IMR-90 (cell line): ENCODE results near the gene EDN3. TPM values are rescaled to one million over a fixed set of nuclear protein-coding genes. Genes with fewer than 3 reads are reported as not detected.

Source experiments
- ATAC-seq: fragments of 200-7000 bp; cut with Tn5 transposase; 2 replicates; pipeline ENCODE4 v1.9.1; 2020; ENCODE audit warnings: low read depth, mild to moderate bottlenecking, moderate library complexity
- BruUV-seq: library from RNA; stranded (reverse); fragments of 400-500 nt; replicated peaks from 2 replicates; lab custom pipeline; 2021; lab: Mats Ljungman, UMichigan
- CTCF ChIA-PET: fragments of 300-600 bp; formaldehyde crosslinking; extraction: SDS; loops from one replicate; lab custom pipeline; 2021; ENCODE audit warnings: antibody characterized with exemption; lab: Yijun Ruan, JAX
- POLR2A ChIA-PET: fragments of 300-600 bp; sonication (Branson Sonifier 250); formaldehyde crosslinking; loops from one replicate; lab custom pipeline; 2022; ENCODE audit warnings: antibody characterized with exemption; ENCODE audit not compliant: unreplicated experiment; lab: Charles Lee
- DNase-seq: peaks from one replicate; pipeline ENCODE4 v3.0.0; 2013
- H2AFZ ChIP-seq: replicated peaks from 2 replicates; pipeline ENCODE3; 2013; ENCODE audit warnings: low read length, mild to moderate bottlenecking; ENCODE audit not compliant: poor library complexity
- H2AK5ac ChIP-seq: 2 replicates; pipeline ENCODE4 v1.6.1; 2013; ENCODE audit warnings: low read depth, low read length, inconsistent platforms
- H2AK9ac ChIP-seq: replicated peaks from 2 replicates; pipeline ENCODE3; 2013; ENCODE audit warnings: mild to moderate bottlenecking, low read depth, low read length, moderate library complexity; ENCODE audit not compliant: poor library complexity
- H2BK120ac ChIP-seq: 2 replicates; pipeline ENCODE4 v1.6.1; 2013; ENCODE audit warnings: low read depth, low read length, inconsistent platforms
- H2BK15ac ChIP-seq: 3 replicates; pipeline ENCODE4 v1.6.1; 2013; ENCODE audit warnings: low read depth, low read length, inconsistent platforms
- H2BK20ac ChIP-seq: 2 replicates; pipeline ENCODE4 v1.6.1; 2013; ENCODE audit warnings: low read depth, mild to moderate bottlenecking, inconsistent platforms, low read length, moderate library complexity
- H2BK5ac ChIP-seq: 2 replicates; pipeline ENCODE4 v1.6.1; 2013; ENCODE audit warnings: mild to moderate bottlenecking, low read depth, low read length, inconsistent platforms; ENCODE audit not compliant: poor library complexity, severe bottlenecking
- H3K14ac ChIP-seq: replicated peaks from 2 replicates; pipeline ENCODE4 v1.6.1; 2013; ENCODE audit warnings: low read depth, low read length, inconsistent platforms
- H3K18ac ChIP-seq: 2 replicates; pipeline ENCODE4 v1.6.1; 2013; ENCODE audit warnings: low read depth, low read length, control low read depth
- H3K23ac ChIP-seq: 2 replicates; pipeline ENCODE4 v1.6.1; 2013; ENCODE audit warnings: low read depth, low read length, inconsistent platforms
- H3K27ac ChIP-seq: 2 replicates; pipeline ENCODE4 v1.5.1; 2013; ENCODE audit warnings: mild to moderate bottlenecking, control low read depth, low read length; ENCODE audit not compliant: insufficient read depth
- H3K27me3 ChIP-seq: 2 replicates; pipeline ENCODE4 v1.6.1; 2013; ENCODE audit warnings: low read length; ENCODE audit not compliant: control insufficient read depth, insufficient read depth
- H3K36me3 ChIP-seq: 2 replicates; pipeline ENCODE4 v1.6.1; 2013; ENCODE audit warnings: low read length, mixed read lengths; ENCODE audit not compliant: control insufficient read depth, insufficient read depth
- H3K4ac ChIP-seq: 2 replicates; pipeline ENCODE4 v1.6.1; 2013; ENCODE audit warnings: low read depth, low read length, inconsistent platforms
- H3K4me1 ChIP-seq: 2 replicates; pipeline ENCODE4 v1.6.1; 2013; ENCODE audit warnings: low read length, mixed read lengths; ENCODE audit not compliant: control insufficient read depth, insufficient read depth
- H3K4me2 ChIP-seq: 2 replicates; pipeline ENCODE4 v1.6.1; 2013; ENCODE audit warnings: low read depth, mild to moderate bottlenecking, control low read depth, low read length, moderate library complexity
- H3K4me3 ChIP-seq: 2 replicates; pipeline ENCODE4 v1.5.1; 2013; ENCODE audit warnings: low read depth, mild to moderate bottlenecking, control low read depth, low read length, moderate library complexity; ENCODE audit not compliant: insufficient read depth
- H3K56ac ChIP-seq: 2 replicates; pipeline ENCODE4 v1.6.1; 2013; ENCODE audit warnings: low read length, inconsistent platforms; ENCODE audit not compliant: insufficient read depth; ENCODE audit errors: extremely low read depth
- H3K79me1 ChIP-seq, 2 experiments: 2 replicates each; pipeline ENCODE4 v1.6.1; 2013; ENCODE audit warnings: low read length in 2 of 2, inconsistent platforms in 1 of 2, low read depth in 1 of 2
- H3K9ac ChIP-seq: 2 replicates; pipeline ENCODE4 v1.6.1; 2013; ENCODE audit warnings: low read depth, low read length, control low read depth
- H3K9me1 ChIP-seq: 2 replicates; pipeline ENCODE4 v1.6.1; 2013; ENCODE audit warnings: low read length, inconsistent platforms; ENCODE audit not compliant: insufficient read depth
- H3K9me3 ChIP-seq: 2 replicates; pipeline ENCODE4 v1.6.1; 2013; ENCODE audit warnings: low read length; ENCODE audit not compliant: control insufficient read depth, insufficient read depth
- H4K20me1 ChIP-seq: 2 replicates; pipeline ENCODE4 v1.6.1; 2013; ENCODE audit warnings: low read length, inconsistent platforms; ENCODE audit not compliant: insufficient read depth
- H4K5ac ChIP-seq: 2 replicates; pipeline ENCODE4 v1.6.1; 2013; ENCODE audit warnings: mild to moderate bottlenecking, low read depth, low read length, control low read depth
- H4K8ac ChIP-seq, 2 experiments: 2 replicates each; pipeline ENCODE4 v1.6.1; 2013; ENCODE audit warnings: low read depth in 2 of 2, low read length in 2 of 2, control low read depth in 1 of 2, inconsistent platforms in 1 of 2
- H4K91ac ChIP-seq: 2 replicates; pipeline ENCODE4 v1.6.1; 2013; ENCODE audit warnings: low read depth, low read length, inconsistent platforms; ENCODE audit not compliant: insufficient read depth
- POLR2A ChIP-seq: IDR thresholded peaks from 2 replicates; pipeline ENCODE4 v1.6.1; 2012; ENCODE audit warnings: mild to moderate bottlenecking, low read depth, low read length
- SMC3 ChIP-seq: fragments of 150-350 bp; IDR thresholded peaks from 2 replicates; pipeline ENCODE4 v1.6.1; 2016; ENCODE audit warnings: low read depth, mild to moderate bottlenecking, antibody characterized with exemption, low read length, moderate library complexity
- WGBS, 2 experiments: methylation state at CpG; one replicate each; pipeline versions ENCODE4 v1.1.5 to v1.1.7; 2013; ENCODE audit warnings: missing lambda C conversion rate in 2 of 2; ENCODE audit not compliant: insufficient read length in 1 of 2; ENCODE audit errors: extremely low coverage in 2 of 2; 5-methylcytosine and 5-hydroxymethylcytosine counted together
- dilution Hi-C: fragments of 300-500 bp; cut with HindIII; formaldehyde crosslinking; loops from one replicate; pipeline ENCODE4 v1.14.3; 2018; ENCODE audit warnings: low sequenced_read_pairs; ENCODE audit not compliant: unreplicated experiment
- in situ Hi-C: fragments of 300-500 bp; cut with MboI; formaldehyde crosslinking; loops from 3 replicates; pipeline ENCODE4 v1.14.3; 2019; ENCODE audit warnings: low sequenced_read_pairs, inconsistent platforms, mixed read lengths
- intact Hi-C: fragments of 100-400 bp; cut with micrococcal nuclease; formaldehyde crosslinking; loops from 2 replicates; pipeline ENCODE4 v1.10.0; 2022
- polyA plus RNA-seq, 3 experiments: library from polyadenylated mRNA; depleted of rRNA; stranded (reverse); fragments of >200 nt; gene quantifications; 2 replicates each; pipeline ENCODE4 v1.2.3, GENCODE V29; 2012; ENCODE audit warnings: low replicate concordance in 1 of 3
- total RNA-seq: library from RNA; depleted of rRNA; stranded (reverse); fragments of >200 nt; gene quantifications from 2 replicates; pipeline ENCODE4 v1.2.3, GENCODE V29; 2012
- TF ChIP-seq, protein P1 (sequence below): conservative IDR thresholded peaks from 2 replicates; pipeline ENCODE4 v1.5.1; 2012; ENCODE audit warnings: mild to moderate bottlenecking, low read depth, low read length, improper control_type of control experiment

The EDN3 gene
- total and polyA plus RNA-seq, 2 of the 4 experiments (the other 2 are of a cell fraction) = not detected

DNA sequence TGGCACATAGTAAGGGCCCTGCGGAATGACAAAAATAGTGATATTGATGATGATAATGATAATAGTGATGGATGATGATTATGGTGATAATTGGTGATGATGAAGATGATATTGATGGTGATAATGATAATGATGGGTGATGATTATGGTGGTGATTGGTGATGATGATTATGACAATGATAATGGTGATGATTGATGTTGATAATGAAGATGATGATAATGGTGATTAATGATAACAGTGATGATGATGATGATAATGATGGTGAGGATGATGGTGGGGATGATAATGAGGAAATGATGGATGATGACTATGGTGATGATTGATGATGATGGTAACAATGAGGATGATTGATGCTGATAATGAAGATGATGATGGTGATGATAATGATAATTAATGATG lies 48.9 kb downstream of the EDN3 start:
- no TSS peak for BruUV-seq
- H4K8ac ChIP-seq = no peak overlapping the region
- no peak overlapping the region for H3K4me2 ChIP-seq
- no peak overlapping the region for H3K23ac ChIP-seq
- no peak overlapping the region for H2BK20ac ChIP-seq
- no peaks in the 10 kb centered on the region for H3K4me1 ChIP-seq
- H2AFZ ChIP-seq = no peak overlapping the region
- H3K18ac ChIP-seq = no peak overlapping the region
- dilution Hi-C loops = no loop called here
- H4K91ac ChIP-seq = no peak overlapping the region
- WGBS, 2 experiments = 43% methylated on average over 1 of the region's 1 CpG; no CpG with 5 or more reads in 1 of the 2 experiments
- H2BK15ac ChIP-seq = no peak overlapping the region
- ChIA-PET CTCF (no interaction called here), POLR2A (no interaction called here)
- H2AK5ac ChIP-seq = no peak overlapping the region
- H3K4ac ChIP-seq = no peak overlapping the region
- ATAC-seq (no peak), DNase-seq (no peak)
- H3K9me1 ChIP-seq = no peaks in the 10 kb centered on the region
- intact Hi-C loops = no loop called here
- H2BK120ac ChIP-seq = no peak overlapping the region
- no peak overlapping the region for H3K4me3 ChIP-seq
- no peaks in the 10 kb centered on the region for H3K79me1 ChIP-seq
- no peak overlapping the region for H3K9ac ChIP-seq
- H2AK9ac ChIP-seq = no peak overlapping the region
- no peak overlapping the region for H3K14ac ChIP-seq
- peaks cover 4% of the 10 kb centered on the region; the same call in 1 of the 2 replicates for H3K9me3 ChIP-seq
- H4K5ac ChIP-seq = no peak overlapping the region
- TF ChIP-seq, protein P1, sequence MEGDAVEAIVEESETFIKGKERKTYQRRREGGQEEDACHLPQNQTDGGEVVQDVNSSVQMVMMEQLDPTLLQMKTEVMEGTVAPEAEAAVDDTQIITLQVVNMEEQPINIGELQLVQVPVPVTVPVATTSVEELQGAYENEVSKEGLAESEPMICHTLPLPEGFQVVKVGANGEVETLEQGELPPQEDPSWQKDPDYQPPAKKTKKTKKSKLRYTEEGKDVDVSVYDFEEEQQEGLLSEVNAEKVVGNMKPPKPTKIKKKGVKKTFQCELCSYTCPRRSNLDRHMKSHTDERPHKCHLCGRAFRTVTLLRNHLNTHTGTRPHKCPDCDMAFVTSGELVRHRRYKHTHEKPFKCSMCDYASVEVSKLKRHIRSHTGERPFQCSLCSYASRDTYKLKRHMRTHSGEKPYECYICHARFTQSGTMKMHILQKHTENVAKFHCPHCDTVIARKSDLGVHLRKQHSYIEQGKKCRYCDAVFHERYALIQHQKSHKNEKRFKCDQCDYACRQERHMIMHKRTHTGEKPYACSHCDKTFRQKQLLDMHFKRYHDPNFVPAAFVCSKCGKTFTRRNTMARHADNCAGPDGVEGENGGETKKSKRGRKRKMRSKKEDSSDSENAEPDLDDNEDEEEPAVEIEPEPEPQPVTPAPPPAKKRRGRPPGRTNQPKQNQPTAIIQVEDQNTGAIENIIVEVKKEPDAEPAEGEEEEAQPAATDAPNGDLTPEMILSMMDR = no peak
- TF ChIP-seq SMC3 (no peak), POLR2A (no peak)
- no peaks in the 10 kb centered on the region for H3K27me3 ChIP-seq
- H3K36me3 ChIP-seq = no peaks in the 10 kb centered on the region
- no peak overlapping the region for H3K56ac ChIP-seq
- H4K20me1 ChIP-seq = no peaks in the 10 kb centered on the region
- no peak overlapping the region for H3K27ac ChIP-seq
- in situ Hi-C loops = no loop called here
- H2BK5ac ChIP-seq = no peak overlapping the region
